Loucy (cell line): ENCODE results near the gene WNK1.

ENCODE experiments used
- CTCF ChIP-seq: fragments of 200-600 bp; sonication (generic); conservative IDR thresholded peaks from 2 replicates; pipeline ENCODE4 v1.5.1; 2014; ENCODE audit warnings: mild to moderate bottlenecking, antibody characterized with exemption, low read length
- EZH2phosphoT487 ChIP-seq: fragments of 200-600 bp; IDR thresholded peaks from 2 replicates; pipeline ENCODE4 v1.6.1; 2018; ENCODE audit warnings: antibody characterized with exemption, mild to moderate bottlenecking, moderate library complexity, borderline replicate concordance

GRCh38 chr12:843609-844008, 91.2 kb downstream of the WNK1 start:
- no peak for TF ChIP-seq CTCF
- TF ChIP-seq EZH2phosphoT487: no peak
